Loucy (cell line): Measurements from ENCODE around the gene PHACTR1.

Source experiments
- EZH2phosphoT487 ChIP-seq: fragments of 200-600 bp; IDR thresholded peaks from 2 replicates; pipeline ENCODE4 v1.6.1; 2018; ENCODE audit warnings: antibody characterized with exemption, mild to moderate bottlenecking, moderate library complexity, borderline replicate concordance
- TF ChIP-seq, protein P1 (sequence below): fragments of 200-600 bp; sonication (generic); conservative IDR thresholded peaks from 2 replicates; pipeline ENCODE4 v1.5.1; 2014; ENCODE audit warnings: mild to moderate bottlenecking, antibody characterized with exemption, low read length

- TF ChIP-seq, protein P1, sequence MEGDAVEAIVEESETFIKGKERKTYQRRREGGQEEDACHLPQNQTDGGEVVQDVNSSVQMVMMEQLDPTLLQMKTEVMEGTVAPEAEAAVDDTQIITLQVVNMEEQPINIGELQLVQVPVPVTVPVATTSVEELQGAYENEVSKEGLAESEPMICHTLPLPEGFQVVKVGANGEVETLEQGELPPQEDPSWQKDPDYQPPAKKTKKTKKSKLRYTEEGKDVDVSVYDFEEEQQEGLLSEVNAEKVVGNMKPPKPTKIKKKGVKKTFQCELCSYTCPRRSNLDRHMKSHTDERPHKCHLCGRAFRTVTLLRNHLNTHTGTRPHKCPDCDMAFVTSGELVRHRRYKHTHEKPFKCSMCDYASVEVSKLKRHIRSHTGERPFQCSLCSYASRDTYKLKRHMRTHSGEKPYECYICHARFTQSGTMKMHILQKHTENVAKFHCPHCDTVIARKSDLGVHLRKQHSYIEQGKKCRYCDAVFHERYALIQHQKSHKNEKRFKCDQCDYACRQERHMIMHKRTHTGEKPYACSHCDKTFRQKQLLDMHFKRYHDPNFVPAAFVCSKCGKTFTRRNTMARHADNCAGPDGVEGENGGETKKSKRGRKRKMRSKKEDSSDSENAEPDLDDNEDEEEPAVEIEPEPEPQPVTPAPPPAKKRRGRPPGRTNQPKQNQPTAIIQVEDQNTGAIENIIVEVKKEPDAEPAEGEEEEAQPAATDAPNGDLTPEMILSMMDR = no peak
- no peak for TF ChIP-seq EZH2phosphoT487
Measured at GRCh38 chr6:13289789-13290318, 573.3 kb downstream of the PHACTR1 start.
